Activated naive CD8-positive, alpha-beta T cell treated with anti-CD3 and anti-CD28 coated beads, Interleukin-2, amount 10 ng/mL, durations not matched to agents 7 days and 5 days (primary cell): ENCODE data around the gene EME1. TPM values are rescaled to one million over a fixed set of nuclear protein-coding genes. Genes with fewer than 3 reads are reported as not detected.
"Not testable (repeated sequence)": the region's sequence is repeated elsewhere in the genome, so short reads cannot be mapped to it uniquely, and the experiment has no call there.

Source experiments
- ATAC-seq: fragments of 150-1000 bp; cut with Tn5 transposase; one replicate; pipeline ENCODE4 v1.10.0; 2021; ENCODE audit warnings: low read depth, moderate library complexity
- POLR2A ChIA-PET: fragments of 350-600 bp; sonication (Branson Sonifier 250); formaldehyde crosslinking; loops from one replicate; lab custom pipeline; 2021; ENCODE audit warnings: antibody characterized with exemption; lab: Charles Lee
- DNase-seq: peaks from one replicate; pipeline ENCODE4 v3.0.0; 2021
- H3K27ac Mint-ChIP-seq: one replicate; pipeline ENCODE4 v1.8.0; 2022; ENCODE audit warnings: mild to moderate bottlenecking, mixed read lengths
- H3K27me3 Mint-ChIP-seq: one replicate; pipeline ENCODE4 v1.8.0; 2022; ENCODE audit warnings: mild to moderate bottlenecking, moderate library complexity, mixed read lengths
- H3K36me3 Mint-ChIP-seq: one replicate; pipeline ENCODE4 v1.8.0; 2021; ENCODE audit warnings: mild to moderate bottlenecking, mixed read lengths
- H3K4me1 Mint-ChIP-seq: one replicate; pipeline ENCODE4 v1.8.0; 2021; ENCODE audit warnings: mixed read lengths
- H3K4me3 Mint-ChIP-seq: one replicate; pipeline ENCODE4 v1.8.0; 2022; ENCODE audit warnings: mild to moderate bottlenecking, moderate library complexity, mixed read lengths
- H3K9me3 Mint-ChIP-seq: one replicate; pipeline ENCODE4 v1.8.0; 2021; ENCODE audit warnings: mixed read lengths
- total RNA-seq, 2 experiments: library from RNA; stranded (reverse); gene quantifications; one replicate each; pipeline ENCODE4 v1.2.3, GENCODE V29; 2021

EME1 gene
- total RNA-seq, 2 experiments from 2014 or later: 27.3 to 28.8 TPM

DNA sequence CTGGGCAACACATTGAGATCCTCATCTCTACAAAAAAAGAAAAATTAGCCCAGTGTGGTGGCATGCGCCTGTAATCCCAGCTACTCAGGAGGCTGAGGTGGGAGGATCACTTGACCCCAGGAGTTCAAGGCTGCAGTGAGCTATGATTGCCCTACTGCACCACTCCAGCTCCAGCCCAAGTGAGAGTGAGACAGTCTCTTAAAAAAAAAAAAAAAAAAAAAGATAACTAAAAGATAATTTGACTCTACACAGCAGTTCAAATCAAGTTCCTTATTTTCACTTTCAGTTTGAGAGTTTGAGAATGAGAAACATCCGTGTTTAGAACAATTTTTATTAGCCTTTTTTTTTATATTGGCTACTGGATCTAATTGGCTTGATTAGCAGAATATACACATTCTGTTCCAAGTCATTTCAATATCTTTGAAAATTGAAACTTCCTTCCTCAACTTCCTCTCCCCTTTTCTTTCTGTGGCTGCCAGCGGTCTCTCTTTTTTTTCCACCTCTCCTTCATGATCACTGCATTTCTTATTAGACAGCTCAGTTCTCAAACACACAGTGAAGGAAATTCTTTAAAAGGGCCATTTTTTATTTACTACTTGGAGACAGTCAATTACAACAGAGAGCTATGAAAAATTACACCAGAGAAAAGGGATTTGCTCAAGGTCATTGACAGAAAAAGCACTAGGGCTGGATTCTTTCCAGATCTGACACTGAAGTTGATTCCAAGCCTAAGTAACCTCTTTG is 48.5 kb downstream of the EME1 start:
- ATAC-seq: no peak
- Mint-ChIP-seq H3K27me3 (peaks cover 7% of the 10 kb centered on the region), H3K36me3 (peaks cover 3% of the 10 kb centered on the region), H3K4me3 (peak overlapping the region; percentile 71), H3K9me3 (peaks cover 5% of the 10 kb centered on the region), H3K27ac (peak overlapping the region; percentile 86), H3K4me1 (peaks cover 18% of the 10 kb centered on the region)
- peak; percentile 35 for DNase-seq
- POLR2A ChIA-PET: interaction anchor here (0.6 to 2.1 kb wide), 6 partner anchors 9 to 252 kb away, joined by 3 to 7 read pairs (median 6); partner anchors contain the start of gene LRRC59

DNA sequence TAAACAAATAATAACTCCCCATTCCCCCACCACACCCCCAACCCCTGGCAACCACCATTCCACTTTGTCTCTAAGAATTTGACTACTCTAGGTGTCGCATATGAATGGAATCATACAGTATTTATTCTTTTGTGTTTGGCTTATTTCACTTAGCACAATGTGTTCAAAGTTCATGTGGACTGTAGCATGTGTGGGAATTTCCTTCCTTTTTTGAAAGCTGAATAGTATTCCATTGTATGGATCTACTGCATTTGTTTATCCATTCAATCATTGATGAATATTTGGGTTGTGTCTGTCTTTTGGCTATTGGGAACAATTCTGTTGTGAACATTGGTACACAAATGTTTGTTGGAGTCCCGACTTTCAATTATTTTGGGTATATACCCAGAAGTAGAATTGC is 49.7 kb downstream of the EME1 start:
- Mint-ChIP-seq H3K36me3 (peaks cover 5% of the 10 kb centered on the region), H3K27ac (no peak overlapping the region), H3K4me1 (peaks cover 29% of the 10 kb centered on the region), H3K4me3 (no peak overlapping the region), H3K9me3 (peaks cover 5% of the 10 kb centered on the region), H3K27me3 (peaks cover 2% of the 10 kb centered on the region)
- POLR2A ChIA-PET: interaction anchor here (2.1 kb wide), 1 partner anchor 8 kb away, joined by 7 read pairs; no protein-coding TSS in a partner anchor
- DNase-seq (no peak), ATAC-seq (no peak)

- no peak for ATAC-seq
- H3K27me3 Mint-ChIP-seq: peaks cover 2% of the 10 kb centered on the region
- no peak overlapping the region for H3K4me3 Mint-ChIP-seq
- H3K36me3 Mint-ChIP-seq: peaks cover 5% of the 10 kb centered on the region
- POLR2A ChIA-PET: no interaction called here
- peaks cover 5% of the 10 kb centered on the region for H3K9me3 Mint-ChIP-seq
- no peak overlapping the region for H3K27ac Mint-ChIP-seq
- DNase-seq: no peak
- H3K4me1 Mint-ChIP-seq: peaks cover 31% of the 10 kb centered on the region
Observed at GRCh38 chr17:50423553-50424159, 50.6 kb downstream of the EME1 start.

GRCh38 chr17:50424246-50424995 is 51.4 kb downstream of the EME1 start:
- no peak overlapping the region for H3K27ac Mint-ChIP-seq
- H3K4me1 Mint-ChIP-seq: peaks cover 33% of the 10 kb centered on the region
- POLR2A ChIA-PET: no interaction called here
- H3K27me3 Mint-ChIP-seq: no peaks in the 10 kb centered on the region
- DNase-seq (no peak), ATAC-seq (no peak)
- peak overlapping the region; percentile 32 for H3K4me3 Mint-ChIP-seq
- peaks cover 2% of the 10 kb centered on the region for H3K36me3 Mint-ChIP-seq
- peaks cover under 1% of the 10 kb centered on the region for H3K9me3 Mint-ChIP-seq

GRCh38 chr17:50424996-50425681 is 52.1 kb downstream of the EME1 start:
- Mint-ChIP-seq H3K4me1 (peaks cover 36% of the 10 kb centered on the region), H3K9me3 (no peaks in the 10 kb centered on the region), H3K4me3 (peak overlapping the region; percentile 86), H3K27ac (peak overlapping the region; percentile 83), H3K36me3 (peaks cover 2% of the 10 kb centered on the region), H3K27me3 (no peaks in the 10 kb centered on the region)
- ATAC-seq (no peak), DNase-seq (no peak)
- POLR2A ChIA-PET: interaction anchor here (1.2 to 2.6 kb wide), 4 partner anchors 28 to 54 kb away, joined by 3 to 27 read pairs (median 6); partner anchors contain the start of genes EME1, LRRC59 and MRPL27

- peaks cover 2% of the 10 kb centered on the region for H3K36me3 Mint-ChIP-seq
- DNase-seq (peak; percentile 84), ATAC-seq (peak; percentile 82)
- H3K4me1 Mint-ChIP-seq: peaks cover 34% of the 10 kb centered on the region
- no peaks in the 10 kb centered on the region for H3K9me3 Mint-ChIP-seq
- no peaks in the 10 kb centered on the region for H3K27me3 Mint-ChIP-seq
- POLR2A ChIA-PET: interaction anchor here (1.2 to 2.6 kb wide), 4 partner anchors 29 to 54 kb away, joined by 3 to 27 read pairs (median 6); partner anchors contain the start of genes EME1, LRRC59 and MRPL27
- H3K4me3 Mint-ChIP-seq: peak within 1 kb of the TSS; percentile 91
- peak within 1 kb of the TSS; percentile 87 for H3K27ac Mint-ChIP-seq
Observed at GRCh38 chr17:50425682-50426471, 52.8 kb downstream of the EME1 start, which contains the start of gene ACSF2. TSS of gene ACSF2 (plus strand) at chr17:50426218. CDS start at chr17:50426262, 44 bp downstream.

GRCh38 chr17:50426472-50426782 is 53.4 kb downstream of the EME1 start:
- H3K27me3 Mint-ChIP-seq: no peaks in the 10 kb centered on the region
- peaks cover 29% of the 10 kb centered on the region for H3K4me1 Mint-ChIP-seq
- POLR2A ChIA-PET: interaction anchor here (0.7 to 2.6 kb wide), 5 partner anchors 30 to 53 kb away, joined by 3 to 27 read pairs (median 4); partner anchors contain the start of genes EME1, LRRC59 and MRPL27
- H3K27ac Mint-ChIP-seq: peak overlapping the region; percentile 87
- no peaks in the 10 kb centered on the region for H3K9me3 Mint-ChIP-seq
- DNase-seq (no peak), ATAC-seq (peak; percentile 9)
- peak overlapping the region; percentile 91 for H3K4me3 Mint-ChIP-seq
- H3K36me3 Mint-ChIP-seq: peaks cover 2% of the 10 kb centered on the region

DNA sequence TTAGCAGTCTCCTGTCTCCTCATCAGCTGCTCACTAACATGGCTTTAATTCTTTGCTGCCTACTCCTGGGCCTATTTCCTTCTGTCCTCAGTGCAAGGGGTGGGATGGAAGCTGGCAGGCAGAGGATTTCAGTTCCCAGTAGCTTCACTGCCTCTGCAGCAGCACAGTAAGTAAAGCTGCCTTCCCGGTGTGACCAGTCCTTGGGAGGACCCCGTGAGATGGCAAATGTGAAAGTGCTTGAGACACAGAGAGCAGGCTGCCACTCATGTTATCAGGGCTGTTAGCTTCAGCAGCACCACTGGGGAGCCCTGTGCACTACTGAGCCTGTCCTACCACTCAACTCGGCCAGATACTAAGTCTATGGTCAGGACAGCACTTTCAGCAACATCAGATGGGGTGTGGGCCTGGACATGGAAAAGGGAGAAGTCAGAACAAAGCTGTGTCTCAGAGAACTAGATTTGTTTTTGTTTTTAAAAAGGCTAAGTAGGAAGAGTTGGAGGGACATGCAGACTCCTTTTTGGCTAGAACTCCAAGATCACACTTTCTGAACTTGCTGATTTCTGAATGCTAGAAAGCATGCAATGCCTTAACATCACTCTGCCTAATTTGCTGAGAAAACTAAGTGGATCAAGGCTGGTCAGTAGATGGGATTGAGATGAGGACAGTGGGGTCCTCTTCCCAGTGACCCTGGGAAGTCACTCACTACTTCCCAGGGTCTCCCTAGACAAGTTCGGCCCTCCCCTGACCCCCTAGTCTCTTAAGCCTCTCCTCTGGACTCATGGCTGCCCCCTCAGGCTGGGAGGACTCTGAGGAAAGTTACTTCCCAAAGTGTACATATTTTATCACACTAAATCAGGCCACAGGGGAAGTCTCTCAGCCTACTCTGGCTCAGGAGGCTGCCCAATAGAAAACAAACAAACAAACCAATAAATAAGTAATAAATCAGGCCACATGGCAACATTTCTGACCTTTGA is 54.1 kb downstream of the EME1 start:
- H3K4me1 Mint-ChIP-seq: peaks cover 27% of the 10 kb centered on the region
- ATAC-seq: peak; percentile 51
- H3K9me3 Mint-ChIP-seq: no peaks in the 10 kb centered on the region
- peak; percentile 49 for DNase-seq
- POLR2A ChIA-PET: interaction anchor here (0.7 to 2.6 kb wide), 3 partner anchors 30 to 54 kb away, joined by 3 to 27 read pairs (median 8); partner anchors contain the start of genes EME1, LRRC59 and MRPL27
- peak overlapping the region; percentile 87 for H3K27ac Mint-ChIP-seq
- peaks cover 4% of the 10 kb centered on the region for H3K36me3 Mint-ChIP-seq
- H3K27me3 Mint-ChIP-seq: no peaks in the 10 kb centered on the region
- H3K4me3 Mint-ChIP-seq: peak overlapping the region; percentile 91

DNA sequence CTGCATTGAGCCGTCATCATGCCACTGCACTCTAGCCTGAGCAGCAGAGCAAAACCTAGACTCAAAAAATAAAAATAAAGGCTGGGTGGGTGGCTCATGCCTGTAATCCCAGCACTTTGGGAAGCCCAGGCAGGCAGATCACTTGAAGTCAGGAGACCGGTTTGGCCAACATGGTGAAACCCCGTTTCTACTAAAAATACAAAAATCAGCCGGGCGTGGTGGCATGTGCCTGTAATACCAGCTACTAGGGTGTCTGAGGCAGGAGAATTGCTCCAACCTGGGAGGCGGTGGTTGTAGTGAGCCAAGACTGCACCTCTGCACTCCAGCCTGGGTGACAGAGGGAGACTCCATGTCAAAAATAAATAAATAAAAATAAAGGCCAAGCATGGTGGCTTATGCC is 55.1 kb downstream of the EME1 start:
- H3K4me3 Mint-ChIP-seq, H3K9me3 Mint-ChIP-seq, POLR2A ChIA-PET, H3K27me3 Mint-ChIP-seq, DNase-seq, H3K36me3 Mint-ChIP-seq, ATAC-seq: not testable (repeated sequence)
- Mint-ChIP-seq H3K4me1 (peaks cover 27% of the 10 kb centered on the region), H3K27ac (peak overlapping the region; percentile 57)

- peaks cover 30% of the 10 kb centered on the region for H3K4me1 Mint-ChIP-seq
- ATAC-seq (no peak), DNase-seq (no peak)
- H3K36me3 Mint-ChIP-seq: peaks cover 4% of the 10 kb centered on the region
- H3K9me3 Mint-ChIP-seq: no peaks in the 10 kb centered on the region
- no peak overlapping the region for H3K27ac Mint-ChIP-seq
- H3K27me3 Mint-ChIP-seq: no peaks in the 10 kb centered on the region
- POLR2A ChIA-PET: interaction anchor here (0.6 kb wide), 1 partner anchor 9 kb away, joined by 3 read pairs; no protein-coding TSS in a partner anchor
- H3K4me3 Mint-ChIP-seq: no peak overlapping the region
Observed at GRCh38 chr17:50428831-50429424, 55.9 kb downstream of the EME1 start.

DNA sequence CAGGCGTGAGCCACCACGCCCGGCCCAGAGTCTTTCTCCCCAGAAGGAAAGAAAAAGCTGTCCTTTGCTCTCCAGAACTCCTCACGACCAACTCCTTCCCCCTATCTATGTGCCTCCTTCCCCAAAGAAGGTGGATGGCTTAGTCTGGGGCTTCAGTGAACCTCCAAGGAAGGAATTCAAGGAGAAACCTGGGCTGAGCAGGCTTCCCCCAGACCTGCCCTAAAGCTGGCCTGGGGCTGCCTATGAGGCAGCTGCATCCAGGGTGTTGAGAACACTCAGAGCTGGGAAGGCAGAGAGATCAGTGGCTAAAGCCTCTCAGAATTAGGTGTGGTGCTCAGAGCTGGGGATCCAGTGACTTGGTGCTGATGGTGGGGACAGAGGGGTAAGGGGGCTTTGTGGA is 56.8 kb downstream of the EME1 start:
- no peak overlapping the region for H3K27ac Mint-ChIP-seq
- H3K4me3 Mint-ChIP-seq: no peak overlapping the region
- POLR2A ChIA-PET: no interaction called here

More for the DNA sequence above, 56.8 kb downstream of the EME1 start:
- Mint-ChIP-seq H3K9me3 (no peaks in the 10 kb centered on the region), H3K36me3 (peaks cover 4% of the 10 kb centered on the region), H3K4me1 (peaks cover 32% of the 10 kb centered on the region), H3K27me3 (no peaks in the 10 kb centered on the region)
- DNase-seq (no peak), ATAC-seq (no peak)
